Stimulated activated CD4-positive, alpha-beta T cell treated with anti-CD3 and anti-CD28 coated beads, Interleukin-4, amount 100 ng/mL, for 4 hours (primary cell): ENCODE data around the gene CD24.
A peak's percentile ranks its signal among the peaks of the same experiment; 100 is the strongest.
"Not testable (repeated sequence)": the region's sequence is repeated elsewhere in the genome, so short reads cannot be mapped to it uniquely, and the experiment has no call there.

Experiments used
- DNase-seq, 2 experiments: peaks; one replicate each; pipeline ENCODE4 v3.0.0-alpha.2; 2020

The CD24 gene

DNA sequence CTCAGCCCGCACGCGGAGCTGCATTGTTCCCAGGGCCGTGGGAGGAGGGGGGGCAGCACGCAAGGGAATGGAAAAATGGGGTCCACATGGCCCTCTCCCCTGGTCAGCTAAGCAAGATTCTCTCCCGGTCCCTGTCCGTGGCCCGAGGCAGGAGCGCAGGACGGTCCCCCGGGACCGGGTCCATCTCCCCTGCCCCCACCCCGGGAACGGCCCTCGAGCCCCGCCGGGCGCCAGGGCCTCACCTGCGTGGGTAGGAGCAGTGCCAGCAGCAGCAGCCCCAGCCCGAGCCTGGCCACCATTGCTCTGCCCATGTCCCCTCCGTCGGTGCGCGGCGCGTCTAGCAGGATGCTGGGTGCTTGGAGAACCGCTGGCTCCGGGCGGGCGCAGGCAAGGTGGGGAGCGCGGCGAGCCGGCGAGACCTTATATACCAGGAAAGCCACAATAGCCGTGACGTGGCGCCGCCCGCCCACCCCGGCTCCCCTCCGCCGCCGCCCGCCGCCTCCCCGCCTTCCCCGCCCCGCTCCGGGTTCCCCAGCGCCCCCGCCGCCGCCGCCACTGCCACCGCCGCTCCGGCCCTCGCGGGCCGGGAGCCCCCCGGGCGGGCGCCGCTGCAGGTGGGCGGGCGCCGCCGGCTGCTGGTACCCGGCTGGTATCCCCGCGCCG is at the start of gene CD24:
Gene CD24 (minus strand): TSS at position 394 of the 663 bp plus-strand sequence. CDS start 83 bp downstream, at position 311.
- DNase-seq: peak; percentile 35 to 42

- DNase-seq: no peak
Measured at GRCh38 chr6:107021446-107022185, 47.1 kb upstream of the CD24 start.

DNA sequence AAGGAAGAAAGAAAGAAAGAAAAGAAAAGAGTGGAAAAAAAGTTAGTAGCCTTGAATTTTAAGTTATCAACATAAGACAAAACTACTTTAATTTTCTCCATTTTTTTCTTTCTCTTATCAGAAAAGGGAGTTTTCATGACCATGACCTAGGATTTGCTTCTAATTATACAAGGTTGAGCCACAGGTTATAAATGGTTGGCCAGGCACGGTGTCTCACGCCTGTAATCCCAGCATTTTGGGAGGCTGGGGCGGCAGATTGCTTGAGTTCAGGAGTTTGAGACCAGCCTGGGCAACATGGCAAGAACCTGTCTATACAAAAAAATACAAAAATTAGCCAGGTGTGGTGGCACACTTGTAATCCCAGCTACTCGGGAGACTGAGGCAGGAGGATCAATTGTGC is 45.7 kb upstream of the CD24 start:
- no peak for DNase-seq

GRCh38 chr6:107019628-107020027 is 45.1 kb upstream of the CD24 start:
- not testable (repeated sequence) for DNase-seq

DNA sequence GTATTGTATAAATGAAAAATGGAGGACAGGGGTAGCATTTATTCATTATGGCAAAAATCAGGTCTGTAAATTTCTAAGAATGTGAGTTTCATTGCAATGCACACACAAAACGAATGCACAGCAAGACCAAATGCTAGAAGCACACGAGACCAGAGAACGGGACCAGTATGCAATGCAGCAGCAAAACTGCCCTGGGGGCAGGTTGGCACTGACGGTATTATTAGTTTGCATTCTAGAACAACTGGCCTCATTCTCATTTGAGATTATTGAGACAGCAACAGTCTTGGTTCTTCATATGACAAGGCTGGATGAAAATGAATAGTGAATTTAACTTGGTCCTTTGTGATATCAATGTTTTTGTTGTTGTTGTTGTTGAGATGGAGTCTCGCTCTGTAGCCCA is 44.5 kb upstream of the CD24 start:
- DNase-seq: no peak

DNA sequence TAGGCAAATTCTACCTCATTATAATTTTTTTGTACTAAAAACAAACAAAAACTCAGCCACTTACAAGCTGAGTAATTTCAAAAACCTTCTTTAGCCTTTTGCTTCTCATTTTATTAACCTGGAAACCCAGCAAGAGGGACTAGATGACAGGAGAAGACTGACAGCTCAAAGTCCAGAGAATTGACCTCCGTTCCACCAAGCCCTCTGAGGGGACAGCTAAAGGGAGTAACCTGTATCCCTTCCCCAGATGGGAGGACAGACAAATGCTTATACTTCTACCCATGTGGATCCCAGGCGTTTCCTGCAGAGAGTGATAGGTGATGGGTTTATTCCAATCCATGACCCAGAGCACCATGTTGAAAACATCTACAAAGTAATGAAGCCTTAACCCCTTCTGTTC is 35.0 kb upstream of the CD24 start:
- DNase-seq: no peak

GRCh38 chr6:106997392-106998158 is 23.0 kb upstream of the CD24 start:
- peak; percentile 11 to 43 for DNase-seq

GRCh38 chr6:106995640-106996039 is 21.1 kb upstream of the CD24 start:
- no peak for DNase-seq

DNA sequence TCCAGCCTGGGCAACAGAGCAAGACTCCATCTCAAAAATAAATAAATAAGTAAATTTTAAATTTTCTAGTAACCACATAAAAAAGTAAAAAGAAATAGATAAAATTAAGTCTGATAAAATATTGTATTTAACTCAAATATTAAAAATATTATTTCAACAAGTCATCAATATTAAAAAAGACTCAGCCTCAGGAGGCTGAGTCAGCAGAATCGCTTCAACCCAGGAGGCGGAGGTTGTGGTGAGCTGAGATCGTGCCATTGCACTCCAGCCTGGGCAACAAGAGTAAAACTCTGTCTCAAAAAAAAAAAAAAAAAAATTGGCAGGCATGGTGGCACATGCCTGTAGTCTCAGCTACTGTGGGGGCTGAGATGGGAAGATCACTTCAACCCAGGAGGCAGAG is 15.2 kb upstream of the CD24 start:
- not testable (repeated sequence) for DNase-seq

GRCh38 chr6:106988664-106989063 is 14.1 kb upstream of the CD24 start:
- DNase-seq: no peak

DNA sequence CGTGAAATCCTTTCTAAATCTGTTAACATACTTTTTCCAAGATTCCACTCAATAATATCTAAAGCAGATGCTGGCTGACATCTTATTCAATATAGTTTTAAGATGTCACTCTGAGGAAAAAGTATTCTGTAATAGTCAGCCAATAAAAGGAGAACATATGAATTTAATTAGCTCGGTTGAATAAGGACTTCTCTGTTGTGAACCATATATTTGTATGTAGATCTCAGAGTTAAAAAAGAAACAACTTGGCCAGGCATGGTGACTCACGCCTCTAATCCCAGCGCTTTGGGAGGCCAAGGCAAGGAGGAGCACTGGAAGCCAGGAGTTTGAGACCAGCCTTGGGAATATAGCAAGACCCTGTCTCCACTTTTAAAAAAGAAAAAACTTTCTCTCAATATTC is 7.4 kb upstream of the CD24 start:
- DNase-seq: no peak

GRCh38 chr6:106980926-106981325 is 6.4 kb upstream of the CD24 start:
- DNase-seq: no peak

GRCh38 chr6:106979435-106979884 is 4.9 kb upstream of the CD24 start:
- DNase-seq: peak; percentile 63 to 80

- no peak for DNase-seq
Measured at GRCh38 chr6:106977246-106977645, 2.7 kb upstream of the CD24 start.

- DNase-seq: no peak
Measured at GRCh38 chr6:106976270-106976669, 1.7 kb upstream of the CD24 start.

DNA sequence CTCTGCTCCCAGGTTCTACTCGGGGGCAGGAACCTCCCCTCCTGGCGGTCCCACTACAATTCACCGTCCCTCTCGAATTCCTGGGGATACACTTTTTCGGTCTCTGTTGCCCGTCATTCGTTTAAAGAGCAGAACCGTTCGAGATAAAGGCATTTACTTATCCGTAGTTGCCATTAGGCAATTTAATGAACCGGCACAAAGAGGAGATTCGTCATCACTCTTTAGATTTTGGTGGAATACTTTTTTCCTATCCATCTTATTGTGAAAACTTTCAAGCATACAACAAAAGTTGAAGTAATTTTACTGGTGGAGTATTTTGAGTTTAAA is 1.2 kb upstream of the CD24 start:
- no peak for DNase-seq

- DNase-seq: peak in 1 of 2 experiments; percentile 9
Measured at GRCh38 chr6:106974999-106975737, 639 bp upstream of the CD24 start.

- no peak for DNase-seq
Measured at GRCh38 chr6:106973836-106974335, 643 bp downstream of the CD24 start.

DNA sequence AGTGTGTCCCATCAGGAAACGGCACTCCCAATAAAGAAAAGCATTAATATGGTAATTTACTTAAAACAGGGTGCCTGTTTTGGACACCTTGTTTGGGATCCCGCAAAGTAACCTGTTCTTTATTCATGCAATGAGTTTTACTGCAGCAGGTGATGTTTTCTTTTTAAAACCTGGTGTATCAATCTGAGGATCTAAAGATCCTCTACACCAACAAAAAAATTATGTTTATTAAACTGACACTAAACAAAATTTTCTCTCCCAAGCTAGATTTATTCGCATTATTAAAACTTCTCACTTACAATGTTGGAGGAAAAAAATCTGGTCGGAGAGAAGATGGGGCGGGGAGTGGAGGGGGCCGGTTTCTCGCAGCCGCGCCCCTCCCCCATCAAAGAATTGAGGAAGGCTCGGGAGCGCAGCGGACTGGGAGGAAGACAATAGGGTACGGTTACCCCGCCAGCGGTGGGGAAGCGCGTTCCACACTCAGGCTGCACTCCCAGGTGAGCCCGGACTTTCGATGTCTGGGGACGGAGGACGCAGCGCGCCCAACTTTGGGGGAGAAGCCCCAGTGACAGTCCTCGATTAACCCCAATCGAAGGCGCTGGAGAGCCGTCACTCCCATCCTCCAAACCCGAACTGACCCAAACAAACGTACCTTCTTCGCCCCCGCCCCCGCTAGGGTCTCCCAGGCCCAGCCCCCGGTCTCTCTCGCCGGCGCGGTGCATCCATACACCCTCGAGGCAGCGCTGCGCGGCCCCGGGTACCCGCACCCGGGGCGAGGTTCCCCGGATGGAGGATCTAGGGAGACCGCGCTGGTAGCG is 1.3 kb downstream of the CD24 start:
- DNase-seq: peak in 1 of 2 experiments; percentile 1

DNA sequence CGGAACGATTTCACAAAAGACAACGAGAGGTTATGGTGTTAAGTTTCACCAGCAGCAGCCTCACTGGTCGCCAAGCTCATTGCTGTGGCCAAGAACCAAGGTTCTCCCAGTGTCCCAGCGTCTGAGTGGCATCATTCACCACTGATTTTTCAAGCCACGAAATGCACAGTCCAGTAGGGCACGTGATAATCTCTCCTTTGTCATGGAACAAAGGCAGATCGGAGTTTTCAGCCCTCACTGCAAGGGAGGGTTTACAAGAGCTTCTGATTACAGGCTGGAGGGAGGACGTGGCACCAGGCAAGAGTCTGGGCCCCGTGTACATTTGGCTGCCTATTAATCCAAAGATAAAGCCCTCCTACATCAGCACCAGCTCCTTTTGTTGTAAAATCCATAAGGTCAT is 2.0 kb downstream of the CD24 start:
- no peak for DNase-seq

- DNase-seq: not testable (repeated sequence)
Measured at GRCh38 chr6:106970769-106971168, 3.8 kb downstream of the CD24 start.
